HG03025 (cell line): Measurements from ENCODE around the gene TEX13D.
"Not testable (repeated sequence)": the region's sequence is repeated elsewhere in the genome, so short reads cannot be mapped to it uniquely, and the experiment has no call there.

ENCODE experiments used
- ATAC-seq: cut with Tn5 transposase; IDR thresholded peaks from one replicate; pipeline ENCODE4 v1.9.1; 2021; ENCODE audit warnings: mild to moderate bottlenecking, moderate library complexity; ENCODE audit not compliant: unreplicated experiment, low FRiP score

TEX13D gene

DNA sequence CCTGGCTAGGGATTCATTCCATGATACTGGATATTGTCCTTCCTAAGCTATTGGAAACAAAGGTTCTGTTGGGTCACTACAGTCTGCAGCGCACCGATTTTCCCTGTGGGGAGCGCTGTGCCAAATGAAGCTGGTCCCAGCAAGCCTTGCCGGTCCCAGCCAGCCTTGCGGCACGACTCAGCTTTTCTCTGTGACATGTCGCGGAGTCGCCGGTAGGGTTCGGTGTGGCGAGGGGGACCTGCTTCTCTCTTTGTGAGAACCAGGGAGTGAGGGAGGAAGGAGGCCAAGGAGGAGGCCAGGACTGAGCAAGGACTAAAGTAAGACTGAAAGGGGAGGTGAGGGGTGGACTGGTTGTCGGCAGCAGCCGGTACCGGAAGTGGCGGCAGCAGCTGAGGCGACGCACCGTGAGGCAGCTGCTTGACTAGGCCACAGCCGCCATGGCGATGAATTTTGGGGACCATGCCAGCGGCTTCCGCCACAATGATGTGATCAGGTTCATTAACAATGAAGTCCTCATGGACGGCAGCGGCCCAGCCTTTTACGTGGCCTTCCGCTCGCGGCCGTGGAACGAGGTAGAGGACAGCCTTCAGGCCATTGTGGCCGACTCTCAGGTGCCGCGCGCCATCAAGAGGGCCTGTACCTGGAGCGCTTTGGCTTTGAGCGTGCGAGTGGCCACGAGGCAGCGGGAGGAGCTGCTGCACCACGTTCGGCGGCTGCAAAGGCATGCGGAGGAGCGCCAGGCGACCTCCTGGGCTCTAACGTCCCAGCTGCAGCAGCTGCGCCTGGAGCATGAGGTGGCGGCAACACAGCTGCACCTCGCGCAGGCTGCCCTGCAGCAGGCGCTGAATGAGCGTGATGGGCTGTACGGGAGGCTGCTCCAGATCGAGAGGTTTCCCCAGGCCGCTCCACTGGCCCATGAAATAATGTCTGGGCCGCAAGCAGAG lies at the start of gene TEX13D:
Gene TEX13D (plus strand): TSS at position 180 of the 944 bp plus-strand sequence. CDS start 258 bp downstream, at position 438.
- ATAC-seq, result no peak

- no peak for ATAC-seq
Observed at GRCh38 chrX:124289443-124289842, 43.0 kb upstream of the TEX13D start.

- ATAC-seq, result no peak
Observed at GRCh38 chrX:124293810-124294209, 38.6 kb upstream of the TEX13D start.

- ATAC-seq, result not testable (repeated sequence)
Observed at GRCh38 chrX:124299323-124299722, 33.1 kb upstream of the TEX13D start.

DNA sequence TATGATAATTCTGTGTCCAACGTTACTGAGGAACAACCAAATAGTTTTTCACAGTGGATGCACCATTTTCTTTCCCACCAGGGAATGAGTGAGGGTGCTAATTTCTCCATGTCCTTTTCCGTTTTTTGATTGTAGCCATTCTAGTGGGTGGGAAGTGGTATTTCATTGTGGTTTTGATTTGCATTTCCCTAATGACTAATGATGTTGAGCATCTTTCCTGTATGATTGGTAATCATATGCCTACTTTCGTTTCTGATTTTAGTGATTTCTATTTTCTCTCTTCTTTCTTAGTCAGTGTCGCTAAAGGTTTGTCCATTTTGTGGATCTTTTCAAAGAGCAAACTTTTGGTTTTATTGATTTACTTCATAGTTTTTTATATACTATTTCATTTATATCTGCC lies 32.1 kb upstream of the TEX13D start:
- ATAC-seq, result no peak

DNA sequence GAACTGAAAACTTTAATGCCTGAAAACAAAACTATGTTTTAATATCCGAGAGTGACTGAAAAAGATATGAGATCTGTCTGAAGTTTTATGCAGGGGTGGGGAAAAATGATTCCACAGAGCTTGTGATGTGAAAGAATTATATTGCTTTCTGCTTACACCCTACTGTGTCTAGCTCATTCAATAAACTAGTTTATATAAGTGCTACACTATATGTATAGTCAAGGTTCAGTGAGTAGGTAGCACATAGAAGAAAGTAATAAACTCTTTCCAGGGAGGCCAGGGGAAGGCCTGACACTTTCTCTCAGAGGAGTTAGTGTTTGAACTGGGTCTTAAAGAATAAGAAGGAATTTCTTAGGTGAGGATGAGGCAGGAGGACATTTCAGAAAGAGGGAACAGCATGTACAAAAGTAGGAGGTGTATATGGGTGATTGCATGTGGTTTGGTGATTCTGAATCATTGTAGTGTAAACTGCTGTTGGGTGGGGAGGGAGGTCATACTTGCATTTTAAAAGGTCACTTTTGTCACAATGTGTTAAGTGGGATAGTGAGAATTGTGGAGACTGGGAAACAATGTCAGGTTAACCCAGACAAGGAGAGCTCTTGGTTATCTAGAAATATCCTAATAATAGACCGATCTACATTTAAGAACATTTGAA lies 25.1 kb upstream of the TEX13D start:
- no peak for ATAC-seq

DNA sequence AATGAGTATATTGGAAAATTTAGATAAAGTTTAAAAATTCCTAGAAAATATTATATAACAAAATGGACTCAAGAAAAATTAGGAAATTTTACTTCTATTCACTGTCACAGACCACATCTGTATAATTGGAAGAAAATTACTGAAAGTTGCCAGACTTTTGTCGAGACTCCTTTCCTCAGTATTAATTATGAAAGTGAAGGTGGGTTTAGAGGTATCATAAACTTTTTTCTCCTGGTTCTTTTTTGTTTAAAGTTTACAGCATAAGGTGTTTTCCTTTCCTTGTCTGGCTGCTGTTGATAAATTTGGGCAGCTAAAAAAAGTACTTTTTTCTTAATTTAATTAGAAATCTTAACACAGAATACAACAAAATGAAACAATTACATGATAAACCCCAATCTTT lies 6.7 kb upstream of the TEX13D start:
- no peak for ATAC-seq

- no peak for ATAC-seq
Observed at GRCh38 chrX:124328765-124329164, 3.7 kb upstream of the TEX13D start.

DNA sequence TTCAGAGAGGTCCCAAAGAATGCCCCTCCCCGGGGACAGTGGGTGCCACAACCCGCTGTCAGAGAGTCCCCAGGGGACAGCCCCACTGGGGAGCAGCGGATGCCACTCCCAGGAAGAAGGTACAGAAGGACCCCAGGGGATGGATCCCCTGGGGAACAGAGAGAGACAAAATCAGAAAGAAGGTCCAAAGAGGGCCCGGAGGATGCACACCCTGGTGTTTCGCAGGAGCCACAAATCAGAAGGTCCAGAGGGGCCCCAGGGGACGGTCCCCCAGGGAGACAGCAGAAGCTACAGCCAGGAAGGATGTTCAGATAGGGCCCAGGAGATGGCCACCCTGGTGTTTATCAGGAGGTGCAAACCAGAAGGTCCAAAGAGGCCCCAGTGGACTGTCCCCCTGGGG lies 1.4 kb downstream of the TEX13D start:
- no peak for ATAC-seq

DNA sequence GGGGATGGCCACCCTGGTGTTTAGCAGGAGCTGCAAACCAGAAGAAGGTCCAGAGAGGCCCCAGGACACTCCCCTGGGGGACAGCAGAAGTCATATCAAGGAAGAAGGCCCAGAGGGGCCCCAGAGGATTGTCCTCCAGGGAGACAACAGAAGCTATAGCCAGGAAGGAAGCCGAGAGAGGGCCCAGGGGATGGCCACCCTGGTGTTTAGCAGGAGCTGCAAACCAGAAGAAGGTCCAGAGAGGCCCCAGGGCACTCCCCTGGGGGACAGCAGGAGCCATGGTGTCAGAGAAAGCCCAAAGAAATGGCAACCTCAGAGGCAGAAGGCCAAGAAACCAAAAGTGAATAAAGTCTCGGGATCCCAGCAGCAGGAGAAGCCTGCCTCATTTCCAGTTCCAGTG lies 2.1 kb downstream of the TEX13D start:
- not testable (repeated sequence) for ATAC-seq

GRCh38 chrX:124335598-124335997 lies 3.1 kb downstream of the TEX13D start:
- ATAC-seq, result no peak

DNA sequence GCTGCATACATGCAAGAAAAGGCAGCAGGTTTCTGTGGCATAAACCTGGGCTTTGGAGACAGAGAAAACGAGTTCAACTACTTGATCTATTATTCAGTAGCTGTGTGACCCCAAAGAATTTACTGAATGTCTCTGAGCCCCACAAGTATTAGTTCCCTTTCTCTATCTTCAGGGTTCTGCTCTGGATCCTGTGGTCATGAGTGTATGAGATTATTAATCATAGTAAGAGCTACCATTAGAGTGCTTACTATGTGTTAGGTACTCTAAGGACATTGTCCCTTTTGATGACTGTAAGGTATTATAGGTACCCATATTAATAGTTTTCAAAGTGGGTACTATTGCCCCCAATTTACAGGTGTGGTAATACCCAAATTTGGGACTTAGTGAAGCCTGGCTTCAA lies 5.5 kb downstream of the TEX13D start:
- ATAC-seq, result no peak

DNA sequence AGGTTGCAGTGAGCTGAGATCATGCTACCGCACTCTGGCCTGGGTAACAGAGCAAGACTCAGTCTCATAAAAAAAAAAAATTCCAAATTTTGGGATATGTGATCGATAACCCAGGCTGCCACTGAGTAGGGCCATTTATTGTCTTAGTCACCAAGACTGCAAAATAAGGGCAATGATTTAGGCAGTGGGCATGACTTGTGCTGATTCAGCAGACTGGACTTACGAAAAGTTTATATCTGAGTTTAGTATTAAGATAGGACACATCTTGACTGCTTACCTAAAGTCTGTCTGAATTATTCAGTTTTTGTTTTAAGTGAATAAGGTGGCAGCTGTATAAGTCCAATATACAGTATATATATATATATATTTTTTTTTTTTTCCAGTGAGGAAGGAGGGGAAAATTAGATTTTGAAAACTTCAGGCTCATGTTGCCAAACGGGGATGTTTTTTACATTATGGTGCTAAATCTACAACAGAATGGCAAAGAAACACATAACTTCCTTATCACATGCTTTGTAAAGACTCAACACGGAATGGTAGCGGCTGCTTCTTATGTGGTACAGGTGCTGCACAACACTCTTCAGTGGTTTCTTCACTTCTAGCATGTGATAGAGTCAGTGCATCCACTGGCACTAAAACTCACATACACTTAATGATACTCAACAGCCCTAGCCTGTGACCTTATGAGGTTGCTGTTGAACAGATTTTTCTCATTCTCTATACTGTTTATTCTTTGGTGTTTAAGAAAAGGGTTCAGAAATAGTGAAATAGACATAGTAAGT lies 6.5 kb downstream of the TEX13D start:
- ATAC-seq, result no peak

DNA sequence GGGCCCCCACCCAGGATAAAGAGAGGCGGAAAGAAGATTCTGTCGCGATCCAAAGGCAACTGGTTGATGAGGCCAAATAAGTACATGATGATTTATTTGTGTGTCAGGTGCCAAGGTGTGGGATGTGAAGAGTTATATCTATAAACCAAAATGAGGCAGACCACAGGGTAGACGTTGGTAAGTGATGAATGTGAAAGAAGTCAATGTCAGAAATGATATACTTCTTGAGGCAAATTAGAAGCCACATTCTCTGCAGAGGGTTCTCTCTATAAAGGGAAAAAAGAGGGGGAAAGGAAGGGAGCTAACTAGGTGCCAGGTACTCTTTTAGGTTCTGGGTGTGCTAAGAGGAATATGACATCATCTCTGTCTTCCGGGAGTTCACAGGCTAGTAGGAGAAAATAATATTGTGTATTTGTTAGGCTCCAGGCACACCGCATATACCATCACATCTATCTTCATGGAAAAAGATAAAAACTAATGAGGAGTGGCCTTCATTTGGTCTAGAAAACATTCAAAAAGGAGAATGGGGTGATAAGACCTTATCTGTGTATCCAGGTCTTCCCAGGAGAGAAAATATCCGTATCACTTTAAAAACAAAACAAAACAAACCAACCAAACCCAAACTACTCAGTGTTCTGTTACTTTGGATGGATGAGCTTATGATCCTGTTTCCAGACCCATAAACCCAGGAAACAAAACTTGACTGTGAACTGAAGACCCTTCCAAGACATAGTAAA lies 9.1 kb downstream of the TEX13D start:
- no peak for ATAC-seq

- ATAC-seq, result no peak
Observed at GRCh38 chrX:124342174-124342867, 9.9 kb downstream of the TEX13D start.

DNA sequence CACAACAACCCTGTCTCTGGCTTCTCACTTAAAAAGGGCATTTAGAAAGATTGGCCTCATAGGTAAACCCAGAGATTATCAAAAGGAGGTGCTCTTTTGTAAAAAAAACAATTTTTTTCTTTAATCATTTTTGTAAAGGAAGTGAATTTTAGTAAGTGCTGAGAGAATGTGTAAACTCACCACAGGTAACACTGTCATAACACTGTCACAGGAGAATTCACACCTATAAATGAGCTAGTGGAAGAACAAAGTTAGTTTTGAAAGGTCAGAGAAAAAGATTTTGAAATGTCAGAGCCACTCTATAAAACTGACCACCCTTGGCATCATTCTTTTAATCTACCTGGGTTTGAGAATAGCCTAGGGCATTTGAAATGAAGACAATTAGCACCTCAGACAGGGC lies 10.6 kb downstream of the TEX13D start:
- ATAC-seq, result no peak

DNA sequence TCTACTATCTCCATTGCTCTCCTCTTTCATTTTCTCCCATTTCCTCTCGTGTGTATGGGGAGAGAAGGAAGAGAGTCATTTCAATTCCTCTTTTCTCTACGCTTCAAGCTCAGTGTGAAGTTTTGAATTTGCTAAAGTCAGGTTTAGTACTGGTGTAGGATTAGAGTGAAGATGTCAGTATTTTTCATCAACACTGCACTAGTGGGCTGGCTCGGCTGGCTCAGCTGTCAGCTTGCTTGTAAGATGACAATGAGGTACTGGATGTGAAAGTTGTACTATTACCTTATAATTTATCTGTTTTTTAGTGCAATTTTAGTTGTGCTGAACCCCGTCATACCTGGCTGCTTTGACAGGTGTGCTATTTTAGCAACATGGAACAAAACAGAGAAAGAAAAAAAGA lies 11.8 kb downstream of the TEX13D start:
- no peak for ATAC-seq

- ATAC-seq, result no peak
Observed at GRCh38 chrX:124346117-124346876, 13.8 kb downstream of the TEX13D start, which contains the start of gene SH2D1A. SH2D1A (plus strand) TSS chrX:124346563; CDS start chrX:124346643, 80 bp downstream.

DNA sequence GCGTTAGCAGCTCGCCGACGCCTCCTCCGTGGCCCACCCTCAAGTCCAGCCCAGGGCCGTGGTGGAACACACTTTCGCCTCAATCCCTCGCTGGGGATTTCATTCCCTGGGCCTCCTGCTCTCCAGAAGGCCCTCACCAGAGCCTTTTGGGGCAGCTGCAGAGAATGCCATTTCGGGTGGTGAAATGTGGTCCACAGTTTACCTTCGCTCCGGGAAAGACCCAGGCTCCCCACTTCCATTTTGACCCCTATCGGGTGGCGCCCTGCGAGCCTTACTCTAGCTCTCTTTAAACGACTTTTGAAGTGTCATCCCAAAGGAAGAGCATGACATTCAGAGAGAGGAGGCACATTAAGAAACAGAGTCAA lies 14.4 kb downstream of the TEX13D start:
- ATAC-seq, result no peak
